NCI-H526 (cell line): ENCODE data around the gene GFOD1.

ENCODE experiments used
- DNase-seq, 2 experiments: peaks; one replicate each; lab custom pipeline; 2025; lab: John Stamatoyannopoulos, UW

The GFOD1 gene

DNA sequence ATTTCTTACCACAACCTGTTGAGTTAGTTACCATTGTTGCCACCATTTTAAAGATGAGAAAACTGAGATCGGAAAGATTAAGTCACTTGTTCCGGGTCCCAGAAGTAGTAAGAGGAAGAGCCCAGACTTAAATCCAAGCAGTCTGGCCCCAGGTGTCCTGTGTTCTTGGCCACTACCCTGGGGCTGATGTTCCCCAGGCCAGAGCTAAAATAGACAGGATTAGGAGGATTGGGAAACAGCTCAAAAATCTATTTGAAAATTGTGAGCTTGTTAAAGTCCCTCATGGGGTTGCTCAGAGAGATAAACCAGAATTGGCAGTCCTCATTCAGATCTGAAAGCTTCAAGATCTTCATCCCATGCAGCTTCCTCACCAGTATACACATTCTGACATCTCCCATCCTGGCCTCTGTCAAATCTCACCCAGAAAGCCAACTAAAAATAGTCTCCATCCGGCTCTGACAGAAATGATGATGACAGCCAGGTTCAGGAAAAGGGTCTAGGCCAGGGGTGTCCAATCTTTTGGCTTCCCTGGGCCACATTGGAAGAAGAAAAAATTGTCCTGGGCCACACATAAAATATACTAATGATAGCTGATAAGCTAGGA lies 62.0 kb downstream of the GFOD1 start:
- no peak for DNase-seq

DNA sequence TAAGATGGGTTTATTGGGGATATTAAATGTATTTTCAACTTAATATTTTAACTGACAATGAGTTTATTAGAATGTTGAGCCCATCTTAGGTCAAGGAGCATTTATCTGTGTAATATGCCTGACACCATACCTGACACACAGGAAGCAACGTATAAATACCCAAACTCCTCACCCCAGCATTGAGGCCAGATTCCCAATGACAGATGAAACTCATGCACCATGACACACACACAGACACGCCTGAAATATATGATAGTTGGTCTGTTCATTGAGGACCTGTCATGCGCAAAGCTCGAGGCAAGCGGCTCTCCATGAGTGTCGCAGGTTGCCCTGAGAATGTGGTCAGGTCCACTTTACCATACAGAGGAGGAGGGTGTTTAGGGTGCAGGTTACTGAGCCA lies 64.1 kb downstream of the GFOD1 start:
- no peak for DNase-seq

DNA sequence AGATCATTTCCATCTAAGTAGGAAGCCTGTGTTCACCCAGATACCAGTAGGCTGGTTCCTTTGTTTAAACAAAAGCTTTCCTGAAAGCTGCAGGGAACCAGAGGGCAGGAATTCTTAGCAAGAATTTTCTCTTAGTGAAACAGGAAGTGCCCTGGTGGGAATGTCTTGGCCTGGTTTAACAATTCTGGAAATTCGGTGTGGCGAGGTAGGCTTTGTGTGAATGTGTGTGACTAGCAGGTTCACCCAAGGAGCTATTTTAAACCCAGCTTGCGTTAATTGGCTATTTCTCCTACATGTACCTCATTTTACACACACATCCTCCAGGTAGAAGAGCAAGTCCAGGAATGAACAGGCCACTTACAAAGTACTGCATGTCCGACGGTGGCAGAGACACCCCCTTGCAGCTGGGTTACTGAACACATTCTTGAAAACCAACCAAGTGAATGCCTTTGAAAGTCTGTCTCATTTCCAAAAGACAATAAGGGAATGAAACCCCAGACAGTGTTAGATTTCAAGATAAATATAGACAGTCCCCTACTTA lies 64.6 kb downstream of the GFOD1 start:
- DNase-seq, result no peak

DNA sequence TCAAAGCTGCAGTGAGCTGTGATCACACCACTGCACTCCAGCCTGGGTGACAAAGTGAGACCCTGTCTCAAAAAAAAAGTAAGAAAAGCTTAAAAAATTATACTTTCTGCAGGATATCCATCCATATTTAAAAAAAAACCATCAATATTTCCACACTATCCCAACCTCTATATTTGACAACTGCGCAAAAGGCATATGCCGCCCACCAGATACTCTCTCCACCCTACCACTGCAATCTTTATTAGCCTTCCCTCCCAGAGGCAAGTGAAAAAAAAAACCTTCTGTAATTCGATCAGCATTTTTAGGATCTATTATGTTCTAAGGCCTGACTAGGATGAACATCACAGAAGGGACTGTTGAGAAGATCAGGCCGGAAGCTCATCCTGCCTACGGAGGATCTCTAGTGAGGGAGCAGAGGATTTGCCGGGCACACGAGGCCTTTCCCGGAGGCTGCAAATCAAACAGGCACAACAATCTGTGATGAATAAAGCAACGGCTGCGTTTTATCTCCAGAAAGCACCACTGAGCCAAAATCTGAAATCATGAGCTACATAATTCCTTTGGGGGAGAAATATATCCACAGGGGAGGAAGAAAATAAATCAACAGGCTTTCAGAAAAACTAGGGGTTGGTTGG lies 65.9 kb downstream of the GFOD1 start:
- no peak for DNase-seq

DNA sequence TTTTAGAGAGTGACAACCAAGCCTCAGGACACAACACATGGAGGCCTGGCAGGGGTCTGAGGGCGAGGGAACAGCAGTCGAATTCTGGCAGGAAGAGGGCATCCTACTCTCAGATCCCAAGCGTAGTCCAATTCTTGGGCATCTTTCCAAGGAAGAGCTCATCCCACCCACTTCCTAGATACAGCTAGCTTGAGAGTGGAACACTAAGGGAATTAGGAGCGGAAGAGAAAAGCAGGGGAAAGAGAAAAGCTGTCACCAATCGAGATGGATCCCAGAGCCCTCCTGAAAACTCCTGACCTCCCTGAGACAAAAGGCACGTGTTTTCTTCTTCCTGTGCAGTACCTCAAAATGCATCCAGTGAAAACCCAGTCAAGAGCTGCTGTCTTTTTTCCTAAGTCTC lies 67.1 kb downstream of the GFOD1 start:
- no peak for DNase-seq

DNA sequence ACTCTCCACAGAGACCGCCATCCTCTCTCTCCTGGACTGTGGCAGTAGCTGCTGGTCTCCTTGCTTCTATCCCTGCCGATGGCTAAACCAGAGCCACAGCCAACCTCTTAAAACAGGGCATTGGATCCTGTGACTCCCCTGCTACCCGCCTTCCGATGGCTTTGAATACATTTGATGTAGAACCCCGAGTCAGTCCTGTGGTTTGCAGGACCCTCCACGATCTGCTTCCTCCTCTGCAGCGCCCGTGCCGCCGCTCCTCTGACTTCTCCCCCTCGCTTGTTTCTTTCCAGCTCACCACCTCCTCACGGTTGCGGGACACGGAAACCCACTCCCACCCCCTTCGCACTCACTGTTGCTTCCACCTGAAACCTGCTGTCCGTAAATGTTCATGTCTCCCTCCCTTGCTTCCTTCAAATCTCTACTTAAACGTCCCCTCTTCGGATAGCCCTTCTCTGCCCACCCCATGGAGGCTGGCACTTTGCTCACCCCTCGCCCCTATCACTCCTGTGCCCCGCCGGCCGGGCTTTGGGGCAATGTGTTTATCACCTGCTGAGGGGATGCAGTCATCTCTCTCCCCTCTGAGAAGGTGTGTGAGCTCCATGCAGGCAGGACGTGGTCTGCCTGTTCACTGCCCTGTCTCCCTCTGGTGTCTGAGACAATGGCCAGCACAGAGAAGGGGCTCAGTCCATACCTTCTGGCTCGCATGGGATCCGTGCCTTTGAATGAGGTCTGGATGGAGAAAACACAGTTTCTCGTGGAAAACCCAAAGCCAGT lies 67.8 kb downstream of the GFOD1 start:
- DNase-seq, result no peak

DNA sequence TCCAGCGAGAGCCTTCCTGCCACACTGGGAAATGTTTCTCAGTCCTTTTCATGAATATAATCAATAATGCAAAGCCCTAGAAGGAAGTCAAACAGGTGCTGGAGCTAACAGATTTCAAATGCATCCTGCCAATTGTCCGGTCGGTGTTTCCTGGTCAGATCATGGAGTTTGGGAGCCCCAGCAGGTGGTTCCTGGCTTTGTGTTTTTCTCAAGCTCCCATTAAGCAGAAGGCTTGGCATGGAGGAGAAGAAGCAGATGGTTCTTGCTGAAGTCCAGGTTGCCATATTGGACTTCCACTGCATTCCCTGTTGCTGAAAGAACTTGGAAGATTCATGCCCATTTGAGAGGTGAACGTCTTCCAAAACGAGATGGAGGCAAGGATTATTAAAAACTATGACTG lies 68.6 kb downstream of the GFOD1 start:
- DNase-seq, result no peak

DNA sequence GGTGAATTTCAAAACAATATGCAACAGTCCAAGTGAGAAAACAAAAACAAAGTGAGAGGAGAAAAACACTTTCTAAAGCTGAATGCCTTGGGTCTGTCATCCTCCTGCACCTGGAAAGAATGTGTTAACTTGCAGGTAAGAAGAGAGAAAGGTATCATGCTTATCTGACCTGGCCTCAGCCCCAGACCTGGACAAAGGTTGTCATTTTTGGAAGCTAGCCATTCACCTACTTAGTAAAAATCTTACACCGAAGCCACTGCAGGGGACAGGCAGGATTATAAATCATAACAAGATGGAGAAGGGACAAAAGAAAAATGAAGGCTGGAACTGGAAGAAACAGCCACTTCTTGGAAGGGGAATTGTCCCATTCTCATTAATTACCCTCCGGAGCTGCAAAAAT lies 69.4 kb downstream of the GFOD1 start:
- DNase-seq, result no peak

DNA sequence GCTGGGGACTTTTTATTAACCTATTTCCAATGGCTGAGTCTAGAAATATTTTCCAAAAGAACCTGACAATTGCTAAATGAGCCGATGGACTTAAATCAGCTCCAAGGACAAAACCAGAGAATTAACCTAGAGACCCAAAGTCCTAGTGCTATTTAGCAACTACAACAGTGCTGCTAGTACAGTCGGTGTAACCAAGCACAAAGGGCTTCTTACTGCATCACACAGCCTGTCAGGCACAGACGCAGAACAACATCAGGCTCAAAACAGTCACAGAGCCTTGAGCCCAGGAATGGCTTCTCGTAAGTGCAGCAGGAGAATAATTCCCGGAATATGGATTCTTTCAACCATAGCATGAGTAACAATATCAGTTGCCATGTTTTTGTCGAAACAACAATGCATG lies 70.0 kb downstream of the GFOD1 start:
- no peak for DNase-seq

DNA sequence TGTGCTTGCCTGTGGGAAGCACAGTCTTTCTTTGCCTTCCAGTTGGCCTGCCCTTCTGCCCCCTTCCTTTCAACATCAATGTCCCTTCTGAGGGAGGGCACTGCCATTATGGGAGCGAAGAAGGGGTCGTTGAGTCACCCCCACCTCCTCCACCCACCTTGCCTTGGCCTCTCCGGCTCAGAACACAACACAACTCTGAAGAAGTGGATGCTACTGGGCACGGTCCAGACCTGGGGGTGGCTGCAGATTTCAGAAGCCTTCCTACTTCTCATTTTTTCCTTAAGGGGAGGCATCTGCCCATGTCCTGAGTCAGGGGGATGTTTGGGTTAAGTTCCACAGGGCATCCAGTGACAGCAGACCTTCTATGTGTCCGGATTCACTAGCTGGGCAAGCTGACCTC lies 72.1 kb downstream of the GFOD1 start:
- DNase-seq, result no peak

DNA sequence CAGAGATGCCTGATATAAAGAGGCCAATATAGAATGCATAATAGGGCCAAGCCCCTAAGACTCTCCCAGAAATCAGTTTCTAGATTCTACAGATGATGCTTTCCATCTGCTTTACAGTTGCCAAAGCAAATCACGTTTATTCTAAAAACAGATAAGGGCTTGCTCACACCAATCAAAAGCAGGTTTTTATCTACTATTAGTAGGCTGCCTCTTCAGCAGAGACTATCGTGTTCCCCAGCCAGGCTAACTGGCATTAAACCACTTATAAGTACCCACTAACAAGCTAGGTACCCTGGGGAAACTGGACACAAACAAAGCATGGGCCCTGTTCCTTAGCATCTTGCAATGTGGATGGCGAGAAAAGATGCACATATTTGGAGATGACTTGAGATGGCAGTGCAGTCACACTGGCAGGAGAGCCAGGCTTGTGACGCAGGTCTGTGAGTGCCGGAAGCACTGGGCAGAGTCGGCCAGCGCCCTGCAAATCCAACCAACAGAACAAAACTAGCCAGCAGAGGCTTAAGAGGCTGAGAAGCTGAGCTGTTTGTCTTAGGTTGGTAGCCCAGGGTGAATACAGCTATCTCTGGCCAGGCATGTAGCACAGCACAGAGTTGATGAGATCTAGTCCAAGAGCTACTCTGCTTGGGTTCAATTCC lies 73.4 kb downstream of the GFOD1 start:
- no peak for DNase-seq

DNA sequence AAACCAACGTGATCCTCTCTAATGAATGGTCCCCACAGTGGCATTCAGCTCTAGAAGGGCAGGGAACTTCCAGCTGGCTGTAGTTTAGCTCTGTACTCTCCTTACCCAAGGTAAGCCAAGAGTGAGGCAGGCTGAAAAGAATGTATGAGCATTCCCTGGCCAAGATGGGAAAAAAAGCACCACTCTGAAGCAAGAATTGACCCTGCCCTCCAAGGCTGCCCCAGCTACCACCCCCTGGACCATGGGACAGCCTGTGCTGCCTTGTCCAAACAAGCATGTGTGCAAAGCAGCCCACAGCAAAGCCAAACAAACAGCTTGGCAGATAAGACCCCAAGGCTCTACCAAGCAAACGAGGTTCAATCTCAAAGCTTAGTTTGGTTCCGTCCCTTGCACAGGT lies 73.9 kb downstream of the GFOD1 start:
- no peak for DNase-seq

DNA sequence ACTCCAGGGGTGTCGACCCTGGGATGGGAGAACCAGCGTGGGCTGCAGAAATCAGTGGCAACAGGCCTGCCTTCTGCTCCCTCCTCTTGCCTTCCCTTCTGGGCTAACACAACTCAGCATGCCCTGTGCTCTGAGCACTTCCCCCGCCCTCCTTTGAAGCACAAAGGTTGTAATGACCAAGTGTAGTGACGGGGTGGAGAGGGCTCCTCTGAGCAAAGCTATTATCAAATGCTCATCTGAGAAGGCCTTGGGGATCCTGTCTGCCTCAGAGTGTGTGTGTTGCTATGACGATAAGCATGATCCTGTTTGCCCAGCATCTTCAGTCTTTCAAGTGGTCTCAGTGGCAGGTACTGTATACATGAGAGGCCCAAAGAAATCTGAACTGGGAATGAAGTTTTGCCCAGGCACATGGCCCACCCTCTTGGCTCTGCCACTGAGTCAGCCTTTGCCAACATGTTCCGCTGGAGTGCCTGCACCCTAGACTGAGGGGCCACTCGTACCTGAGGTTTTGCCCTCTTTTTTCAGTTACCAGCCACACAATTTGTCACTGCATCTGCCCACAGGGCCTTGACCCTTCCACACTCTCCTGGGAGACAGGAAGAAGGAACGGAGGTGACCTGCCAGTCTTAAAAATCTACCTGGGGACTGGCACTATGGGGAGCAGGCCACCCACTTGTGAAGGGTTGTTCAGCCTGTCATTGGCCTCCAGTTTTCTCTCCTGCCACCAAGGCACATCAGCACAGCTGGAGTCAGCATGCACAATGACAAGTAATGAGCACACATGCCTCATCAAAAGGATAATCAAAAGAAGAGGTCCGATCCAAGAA lies 74.5 kb downstream of the GFOD1 start:
- no peak for DNase-seq

DNA sequence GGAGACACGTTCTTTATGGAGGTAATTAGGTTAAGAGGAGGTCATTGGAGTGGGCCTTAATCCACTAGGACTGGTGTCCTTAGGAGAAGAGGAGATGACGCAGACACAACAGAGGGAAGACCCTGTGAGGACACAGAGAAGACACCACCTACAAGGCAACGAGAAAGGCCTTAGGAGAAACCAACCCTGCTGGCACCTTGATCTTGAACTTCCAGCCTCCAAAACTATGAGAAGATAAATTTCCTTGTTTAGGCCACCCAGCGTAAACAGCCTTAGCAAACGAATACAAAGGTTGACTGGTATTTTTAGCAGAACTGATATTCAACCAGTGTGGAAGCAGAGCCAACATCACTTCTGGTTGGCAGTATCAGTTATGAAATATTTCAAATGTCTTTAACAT lies 75.2 kb downstream of the GFOD1 start:
- no peak for DNase-seq

DNA sequence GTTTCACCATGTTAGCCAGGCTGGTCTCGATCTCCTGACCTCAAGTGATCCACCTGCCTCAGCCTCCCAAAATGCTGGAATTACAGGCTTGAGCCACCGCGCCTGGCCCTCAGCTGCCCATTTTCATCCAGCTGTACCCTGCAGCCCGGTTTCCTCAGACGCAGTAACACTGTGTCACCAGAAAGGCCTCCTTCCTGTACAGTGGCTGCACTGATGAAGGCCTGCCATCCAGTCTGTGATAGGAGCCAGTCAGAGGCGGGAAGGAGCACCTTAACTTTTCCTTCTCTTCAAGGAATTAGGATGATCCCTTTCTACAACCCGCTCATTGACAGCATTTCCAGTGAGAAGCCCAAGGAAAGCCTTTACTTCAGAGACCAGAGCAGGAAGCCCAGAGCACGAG lies 75.9 kb downstream of the GFOD1 start:
- no peak for DNase-seq

DNA sequence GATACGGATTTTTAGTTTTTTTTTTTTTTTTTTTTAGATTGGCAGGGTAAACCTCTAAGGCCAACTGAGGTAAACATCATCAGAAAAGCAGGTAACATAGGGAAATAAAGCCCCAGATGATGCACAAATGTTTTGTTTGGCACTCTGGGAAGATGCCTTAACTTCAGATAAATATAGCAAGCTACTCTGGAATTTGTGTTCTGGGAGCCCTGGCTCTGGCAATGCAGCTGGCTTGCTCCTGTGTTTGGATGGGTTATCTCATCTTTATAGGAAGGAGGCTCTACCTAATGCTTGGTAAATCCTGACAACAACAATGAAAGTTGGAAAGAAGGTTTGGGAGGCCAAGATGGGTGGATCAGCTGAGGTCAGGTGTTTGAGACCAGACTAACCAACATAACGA lies 77.4 kb downstream of the GFOD1 start:
- DNase-seq, result no peak

DNA sequence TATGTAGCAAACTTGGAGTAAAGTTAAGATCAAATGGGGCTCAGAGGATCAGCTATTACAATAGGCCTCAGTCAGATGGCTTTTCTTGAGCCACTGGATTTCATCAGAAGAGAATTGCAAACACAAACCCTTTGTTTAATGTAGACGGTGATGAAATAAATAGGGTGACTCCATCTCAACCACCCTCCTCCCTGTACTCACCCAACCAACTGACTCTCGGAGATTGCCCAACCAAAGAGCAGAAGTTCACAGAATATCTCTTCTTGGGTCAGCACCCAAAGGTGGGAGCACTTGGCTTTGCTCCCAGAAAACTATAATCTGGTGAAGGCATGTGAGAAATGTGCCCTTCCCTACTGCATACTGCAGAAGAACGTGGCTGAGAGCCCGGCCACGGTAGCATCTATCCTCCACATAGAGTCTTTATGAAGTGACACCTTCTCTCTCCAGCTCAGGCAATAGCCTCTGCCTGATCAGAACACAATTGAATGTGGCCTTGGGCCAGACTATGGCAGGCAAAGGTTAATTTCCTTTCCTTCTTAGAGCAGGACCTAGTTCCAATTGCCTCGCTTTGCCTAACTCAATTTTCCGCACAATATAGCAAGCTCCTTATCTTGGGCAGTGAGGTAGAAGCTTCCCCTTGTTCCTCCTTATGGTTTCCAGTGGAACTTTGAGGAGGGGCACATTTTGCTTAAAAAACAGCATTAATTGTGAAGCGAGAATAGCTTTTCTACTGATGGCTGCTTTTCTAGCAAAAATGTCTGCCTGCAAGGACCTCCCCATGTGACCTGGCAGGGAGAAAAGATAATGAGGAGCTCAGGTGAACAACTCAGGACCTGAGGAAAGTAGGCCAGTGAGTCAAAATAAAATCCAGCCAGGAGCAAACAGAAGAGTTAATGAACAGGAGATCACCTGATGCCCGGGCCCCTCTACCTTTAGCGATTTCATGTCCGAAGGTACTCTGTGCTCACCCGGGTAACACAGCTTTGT lies 79.4 kb downstream of the GFOD1 start:
- no peak for DNase-seq

DNA sequence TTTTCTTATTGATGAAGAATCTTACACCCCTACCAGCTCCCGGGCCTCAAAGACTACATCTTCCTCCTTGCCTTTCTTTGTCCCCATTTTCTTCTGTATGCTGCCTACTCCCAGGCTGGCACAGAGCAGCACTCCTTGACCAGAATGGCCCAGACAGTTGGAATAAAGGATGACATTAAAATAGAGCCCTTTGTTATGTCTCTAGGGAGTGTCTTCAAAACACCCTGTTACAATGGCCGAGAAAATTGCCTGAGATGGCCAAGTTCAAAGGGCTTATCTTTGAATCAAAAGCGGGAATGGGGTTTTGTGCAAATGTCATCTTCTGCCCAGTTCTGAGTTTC lies 80.1 kb downstream of the GFOD1 start:
- no peak for DNase-seq

DNA sequence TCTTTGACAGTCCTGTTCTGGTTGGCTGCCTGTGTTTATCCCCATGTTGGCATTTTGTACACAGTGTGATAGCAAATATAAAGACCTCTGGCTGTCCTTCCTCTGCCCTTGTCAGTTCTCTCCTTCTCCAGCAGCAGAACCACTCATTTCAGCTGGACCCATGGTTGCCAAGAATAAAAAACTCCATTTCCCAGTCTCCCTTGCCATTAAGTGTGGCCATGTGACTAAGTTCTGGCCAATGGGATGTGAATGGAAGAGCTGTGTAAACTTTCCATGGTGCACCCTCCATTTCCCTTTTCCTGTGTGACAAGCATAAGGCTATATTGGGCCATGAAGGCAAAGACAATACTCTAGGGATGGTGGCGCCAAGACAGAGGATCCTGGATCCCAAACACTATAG lies 80.6 kb downstream of the GFOD1 start:
- no peak for DNase-seq

DNA sequence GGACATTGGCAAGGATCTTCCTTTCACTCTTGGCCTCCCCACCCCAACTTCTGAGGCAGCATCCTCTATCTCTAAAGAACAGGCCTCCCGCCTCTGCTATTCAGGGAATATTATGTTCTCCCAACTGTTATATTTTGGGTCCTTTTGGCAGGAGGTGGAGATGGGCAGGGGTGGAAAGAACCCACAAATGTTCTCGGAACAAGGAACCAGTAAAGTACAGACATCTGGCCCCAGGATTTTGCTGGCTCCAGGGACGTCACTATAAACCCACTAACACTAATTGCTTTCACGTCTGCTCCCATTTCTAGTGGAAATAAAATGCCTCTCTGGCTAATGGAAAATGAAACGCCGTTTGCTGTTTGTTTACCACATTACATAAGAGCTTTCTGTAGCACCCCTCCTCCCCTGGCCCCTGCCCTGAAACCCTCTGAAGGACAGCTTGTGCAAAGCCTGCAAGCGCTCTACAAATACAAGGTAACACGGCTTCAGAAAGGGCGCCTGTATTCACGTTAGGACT lies 81.4 kb downstream of the GFOD1 start:
- DNase-seq, result no peak

DNA sequence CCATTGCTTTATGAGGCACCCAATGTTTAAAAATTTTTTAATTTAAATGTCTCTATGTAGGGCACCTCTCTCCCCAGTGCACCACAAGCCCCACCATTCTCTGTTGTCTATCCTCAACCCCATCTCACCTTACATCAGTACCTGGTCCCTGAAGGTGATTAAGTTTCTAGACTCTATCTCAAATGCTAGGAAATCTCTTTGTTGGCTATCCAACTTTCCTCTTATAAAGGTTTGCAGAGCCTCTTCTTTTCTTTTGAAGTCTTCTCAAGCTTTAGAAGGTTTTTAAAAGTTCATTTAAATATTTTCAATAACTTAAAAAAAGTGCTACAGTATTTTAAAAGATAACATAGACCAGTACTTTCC lies 82.5 kb downstream of the GFOD1 start:
- no peak for DNase-seq
